Ascending aorta (tissue), 2 donors: ENCODE measurements around the gene MMS19. TPM values are rescaled to one million over a fixed set of nuclear protein-coding genes. Genes with fewer than 3 reads are reported as not detected.
"Not testable (repeated sequence)": the region's sequence is repeated elsewhere in the genome, so short reads cannot be mapped to it uniquely, and the experiment has no call there.

Experiments
- DNase-seq, 2 donors: peaks; one replicate each; pipeline ENCODE4 v3.0.0-alpha.2; 2019; ENCODE audit warnings: low spot score in 2 of 2
- H3K27ac ChIP-seq, 2 donors: fragments of 200-600 bp; sonication (generic); one replicate each; pipeline ENCODE4 v1.5.1; 2016 to 2017; ENCODE audit warnings: mild to moderate bottlenecking in 1 of 2
- H3K27me3 ChIP-seq: fragments of 200-600 bp; sonication (generic); one replicate; pipeline ENCODE4 v1.5.1; 2017
- H3K36me3 ChIP-seq, 2 donors: fragments of 200-600 bp; sonication (generic); one replicate each; pipeline ENCODE4 v1.5.1; 2016
- H3K4me1 ChIP-seq, 2 donors: fragments of 200-600 bp; sonication (generic); one replicate each; pipeline ENCODE4 v1.5.1; 2016 to 2017; ENCODE audit warnings: mild to moderate bottlenecking in 1 of 2
- H3K4me3 ChIP-seq, 2 donors: fragments of 200-600 bp; sonication (generic); one replicate each; pipeline ENCODE4 v1.5.1; 2016 to 2017; ENCODE audit warnings: mild to moderate bottlenecking in 1 of 2
- H3K9me3 ChIP-seq, 2 donors: fragments of 200-600 bp; sonication (generic); one replicate each; pipeline ENCODE4 v1.5.1; 2016
- intact Hi-C: fragments of 100-400 bp; cut with DNase I; formaldehyde crosslinking; loops from one replicate; pipeline ENCODE4 v1.15.1; 2023
- total RNA-seq: library from RNA; depleted of rRNA; stranded (reverse); fragments of >200 nt; gene quantifications from one replicate; pipeline ENCODE4 v1.1.0, GENCODE V29; 2016
- TF ChIP-seq, protein P1 (sequence below), 3 experiments: fragments of 200-600 bp in 2 of 3; fragments of 450-650 bp in 1 of 3; sonication (generic) in 2 of 3; IDR thresholded peaks; one replicate each; pipeline ENCODE4 v1.5.1; 2016 to 2019; ENCODE audit warnings: antibody characterized with exemption in 3 of 3, mild to moderate bottlenecking in 1 of 3, moderate library complexity in 1 of 3

MMS19 gene
- total RNA-seq, 1 donor from 2014 or later, result 34.0 TPM

DNA sequence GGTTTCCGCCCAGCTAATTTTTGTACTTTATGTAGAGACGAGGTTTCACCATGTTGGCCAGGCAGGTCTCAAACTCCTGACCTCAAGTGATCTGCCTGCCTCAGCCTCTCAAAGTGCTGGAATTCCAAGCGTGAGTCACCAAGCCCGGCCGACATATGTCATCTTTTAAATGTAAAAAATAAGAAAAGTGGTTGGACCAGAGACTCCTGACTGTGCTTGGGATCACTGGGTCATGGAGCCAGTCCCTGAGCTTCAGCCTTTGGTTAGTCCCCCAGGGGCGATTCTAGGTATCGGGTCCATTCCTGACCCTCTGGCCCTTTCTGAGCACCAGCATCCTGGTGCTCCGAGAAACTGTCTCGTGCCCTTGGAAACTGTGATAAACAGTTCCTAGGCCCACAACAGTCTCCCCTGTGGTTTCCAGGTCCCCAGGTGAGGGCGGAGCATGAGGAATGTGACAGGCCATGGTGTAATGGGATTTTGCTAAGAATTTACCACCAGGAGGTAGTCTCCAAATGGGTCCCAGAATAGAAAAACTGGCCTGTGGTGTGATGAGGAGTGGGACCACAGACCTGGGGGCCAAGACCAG lies 33.3 kb upstream of the MMS19 start:
- Histone ChIP-seq H3K9me3 (no peaks in the 10 kb centered on the region), H3K36me3 (no peaks in the 10 kb centered on the region), H3K27me3 (no peaks in the 10 kb centered on the region), H3K27ac (no peak overlapping the region), H3K4me3 (no peak overlapping the region), H3K4me1 (no peaks in the 10 kb centered on the region)
- intact Hi-C loops, result no loop called here
- no peak for DNase-seq
- TF ChIP-seq, protein P1, sequence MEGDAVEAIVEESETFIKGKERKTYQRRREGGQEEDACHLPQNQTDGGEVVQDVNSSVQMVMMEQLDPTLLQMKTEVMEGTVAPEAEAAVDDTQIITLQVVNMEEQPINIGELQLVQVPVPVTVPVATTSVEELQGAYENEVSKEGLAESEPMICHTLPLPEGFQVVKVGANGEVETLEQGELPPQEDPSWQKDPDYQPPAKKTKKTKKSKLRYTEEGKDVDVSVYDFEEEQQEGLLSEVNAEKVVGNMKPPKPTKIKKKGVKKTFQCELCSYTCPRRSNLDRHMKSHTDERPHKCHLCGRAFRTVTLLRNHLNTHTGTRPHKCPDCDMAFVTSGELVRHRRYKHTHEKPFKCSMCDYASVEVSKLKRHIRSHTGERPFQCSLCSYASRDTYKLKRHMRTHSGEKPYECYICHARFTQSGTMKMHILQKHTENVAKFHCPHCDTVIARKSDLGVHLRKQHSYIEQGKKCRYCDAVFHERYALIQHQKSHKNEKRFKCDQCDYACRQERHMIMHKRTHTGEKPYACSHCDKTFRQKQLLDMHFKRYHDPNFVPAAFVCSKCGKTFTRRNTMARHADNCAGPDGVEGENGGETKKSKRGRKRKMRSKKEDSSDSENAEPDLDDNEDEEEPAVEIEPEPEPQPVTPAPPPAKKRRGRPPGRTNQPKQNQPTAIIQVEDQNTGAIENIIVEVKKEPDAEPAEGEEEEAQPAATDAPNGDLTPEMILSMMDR (IDR thresholded peaks at IDR 0.05), result no peak

DNA sequence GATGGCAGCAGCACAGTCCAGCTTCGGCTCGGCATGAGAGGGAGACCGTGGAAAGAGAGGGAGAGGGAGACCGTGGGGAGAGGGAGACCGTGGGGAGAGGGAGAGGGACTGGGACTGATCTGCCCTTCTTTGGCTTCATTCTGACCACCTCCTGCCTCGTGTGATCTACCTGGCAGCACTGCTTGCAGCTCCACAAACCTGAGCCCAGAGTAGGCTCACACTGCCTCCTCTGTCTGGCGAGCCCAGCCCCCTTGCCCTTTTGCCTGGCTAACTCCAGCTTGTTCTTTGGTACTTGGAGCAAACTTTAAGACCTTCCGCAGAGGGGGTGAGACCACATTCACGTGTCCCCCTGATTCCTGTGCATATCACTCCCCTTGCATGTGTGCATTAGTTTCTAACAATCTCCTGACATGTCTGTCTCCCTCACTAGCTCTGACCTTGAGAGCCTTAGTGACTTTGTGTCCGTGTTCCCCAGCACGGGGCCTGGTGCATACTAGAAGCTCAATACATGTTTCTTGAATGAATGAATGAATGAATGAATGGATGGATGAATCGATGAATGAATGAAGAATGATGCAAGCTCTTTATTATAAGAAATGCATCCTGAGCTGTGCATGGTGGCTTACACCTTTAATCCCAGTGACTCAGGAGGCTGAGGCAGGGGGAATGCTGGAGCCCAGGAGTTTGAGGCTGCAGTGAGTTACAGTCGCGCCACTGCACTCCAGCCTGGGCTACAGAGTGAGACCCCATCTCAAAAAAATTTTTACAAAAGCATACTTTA lies 31.7 kb upstream of the MMS19 start:
- H3K4me1 ChIP-seq, result no peaks in the 10 kb centered on the region
- DNase-seq, result no peak
- intact Hi-C loops, result no loop called here

DNA sequence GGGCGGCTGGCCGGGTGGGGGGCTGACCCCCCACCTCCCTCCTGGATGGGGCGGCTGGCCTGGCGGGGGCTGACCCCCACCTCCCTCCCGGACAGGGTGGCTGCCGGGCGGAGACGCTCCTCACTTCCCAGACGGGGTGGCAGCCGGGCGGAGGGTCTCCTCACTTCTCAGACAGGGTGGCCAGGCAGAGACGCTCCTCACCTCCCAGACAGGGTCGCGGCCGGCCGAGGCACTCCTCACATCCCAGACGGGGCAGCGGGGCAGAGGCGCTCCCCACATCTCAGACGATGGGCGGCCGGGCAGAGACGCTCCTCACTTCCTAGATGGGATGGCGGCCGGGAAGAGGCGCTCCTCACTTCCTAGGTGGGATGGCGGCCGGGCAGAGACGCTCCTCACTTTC lies 30.7 kb upstream of the MMS19 start:
- H3K4me3 ChIP-seq, intact Hi-C loops, H3K9me3 ChIP-seq, H3K4me1 ChIP-seq, DNase-seq, H3K27me3 ChIP-seq, H3K27ac ChIP-seq, H3K36me3 ChIP-seq: not testable (repeated sequence)

More for the DNA sequence above, 31.7 kb upstream of the MMS19 start:
- Histone ChIP-seq H3K36me3 (no peaks in the 10 kb centered on the region), H3K4me3 (no peak overlapping the region), H3K9me3 (no peaks in the 10 kb centered on the region), H3K27ac (no peak overlapping the region), H3K27me3 (no peaks in the 10 kb centered on the region)
- TF ChIP-seq, protein P1 (IDR thresholded peaks at IDR 0.05), result no peak

DNA sequence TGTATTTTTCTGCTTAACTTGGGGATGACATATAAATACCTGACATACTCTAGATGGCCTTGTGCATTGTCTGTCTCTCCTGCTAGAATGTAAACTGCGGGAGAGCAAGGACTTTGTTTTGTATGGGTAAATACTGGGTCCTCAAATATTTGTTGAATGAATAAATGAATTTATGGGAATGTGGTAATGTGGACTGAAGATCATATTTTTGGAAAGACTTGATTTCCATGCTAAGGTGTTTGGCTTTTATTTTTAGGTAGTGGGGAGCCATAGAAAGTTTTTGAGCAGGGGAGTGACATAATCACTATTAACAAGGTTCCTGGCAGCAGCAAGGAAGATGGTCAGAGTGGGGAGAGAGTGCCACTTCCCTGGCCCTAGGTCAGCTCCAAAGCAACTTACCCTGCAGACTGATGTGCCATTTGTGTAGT lies 27.5 kb upstream of the MMS19 start:
- Histone ChIP-seq H3K4me1 (no peaks in the 10 kb centered on the region), H3K27me3 (no peaks in the 10 kb centered on the region), H3K4me3 (no peak overlapping the region), H3K36me3 (no peaks in the 10 kb centered on the region), H3K27ac (no peak overlapping the region), H3K9me3 (no peaks in the 10 kb centered on the region)
- no peak for DNase-seq
- TF ChIP-seq, protein P1 (IDR thresholded peaks at IDR 0.05), result no peak
- intact Hi-C loops, result no loop called here

DNA sequence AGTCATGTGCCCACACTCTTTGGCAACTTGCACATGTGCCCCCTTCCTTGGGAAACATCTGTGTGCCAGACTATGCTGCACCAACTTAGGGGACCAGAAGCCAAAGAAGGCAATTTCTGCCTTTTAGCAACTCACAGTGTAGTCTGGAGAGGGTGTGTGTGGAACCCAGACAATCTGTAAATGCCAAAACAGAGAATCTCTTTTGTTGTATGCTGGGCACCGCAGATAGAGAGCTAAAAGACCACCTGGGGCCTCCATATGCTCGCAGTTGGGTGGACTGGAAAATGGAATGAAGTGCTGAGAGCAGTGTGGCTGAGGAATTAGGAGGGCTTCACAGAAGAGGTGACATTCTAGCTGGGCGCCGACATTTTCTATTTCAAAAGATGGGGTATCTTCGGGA lies 26.9 kb upstream of the MMS19 start:
- Histone ChIP-seq H3K27me3 (no peaks in the 10 kb centered on the region), H3K27ac (no peak overlapping the region), H3K4me3 (no peak overlapping the region), H3K36me3 (no peaks in the 10 kb centered on the region), H3K9me3 (no peaks in the 10 kb centered on the region), H3K4me1 (no peaks in the 10 kb centered on the region)
- DNase-seq, result no peak
- intact Hi-C loops, result no loop called here
- TF ChIP-seq, protein P1 (IDR thresholded peaks at IDR 0.05), result no peak

DNA sequence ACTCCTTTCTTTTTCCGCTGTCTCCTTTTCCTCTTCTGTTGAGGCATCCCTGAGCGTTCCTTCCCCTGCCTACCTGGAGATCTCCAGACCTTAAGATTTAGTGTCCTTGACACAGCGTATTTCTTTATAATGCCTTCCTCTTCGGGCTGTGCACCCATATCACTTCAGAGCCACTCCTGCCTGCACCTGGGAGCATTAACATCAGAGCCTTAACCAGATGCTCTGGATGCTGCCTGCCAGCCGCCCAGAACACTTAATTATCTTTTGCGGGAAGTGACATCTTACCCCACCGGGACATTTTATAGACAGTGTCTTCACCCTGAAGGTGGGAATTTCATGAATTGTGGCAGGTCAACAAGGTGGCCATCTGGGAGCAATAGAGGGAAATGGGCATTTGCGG lies 24.7 kb upstream of the MMS19 start:
- Histone ChIP-seq H3K4me3 (no peak overlapping the region), H3K36me3 (no peaks in the 10 kb centered on the region), H3K4me1 (peaks cover 7 to 13% of the 10 kb centered on the region in 2 donors), H3K27ac (no peak overlapping the region), H3K27me3 (no peaks in the 10 kb centered on the region), H3K9me3 (no peaks in the 10 kb centered on the region)
- TF ChIP-seq, protein P1 (IDR thresholded peaks at IDR 0.05), result no peak
- DNase-seq, result no peak
- intact Hi-C loops, result no loop called here
